Mucosa of descending colon (tissue), 3 donors: ENCODE measurements around the gene CDH4. TPM values are rescaled to one million over a fixed set of nuclear protein-coding genes. Genes with fewer than 3 reads are reported as not detected.

ENCODE experiments used
- ATAC-seq: fragments of 200-7000 bp; cut with Tn5 transposase; one replicate; pipeline ENCODE4 v1.9.1; 2020; ENCODE audit warnings: mild to moderate bottlenecking, moderate library complexity
- DNase-seq, 3 donors: peaks; one replicate each; pipeline ENCODE4 v3.0.0-alpha.2; 2020
- H3K36me3 ChIP-seq: fragments of 200-600 bp; one replicate; pipeline ENCODE4 v1.8.0; 2021; ENCODE audit warnings: low read depth, mild to moderate bottlenecking
- H3K4me1 ChIP-seq: fragments of 200-600 bp; one replicate; pipeline ENCODE4 v1.8.0; 2021; ENCODE audit warnings: low read depth, mild to moderate bottlenecking
- H3K4me3 ChIP-seq: fragments of 200-600 bp; one replicate; pipeline ENCODE4 v1.8.0; 2021; ENCODE audit warnings: mild to moderate bottlenecking
- H3K9me3 ChIP-seq: fragments of 200-600 bp; one replicate; pipeline ENCODE4 v1.8.0; 2021; ENCODE audit warnings: mild to moderate bottlenecking
- intact Hi-C, 2 donors: fragments of 100-400 bp; cut with DNase I in 1 of 2; cut with micrococcal nuclease in 1 of 2; formaldehyde crosslinking; loops; one replicate each; pipeline versions ENCODE4 v1.11.0 to v1.11.1; 2022; cut with DNase I, micrococcal nuclease
- total RNA-seq, 3 donors: library from RNA; stranded (reverse); fragmentation: NEBNext Ultra II Directional in 2 of 3; extraction: Animal tissue kit (Norgen Biotek cat#: 25700) in 2 of 3; gene quantifications; one replicate each; pipeline versions ENCODE4 v1.2.1 to v1.2.4, GENCODE V29; 2021 to 2023
- TF ChIP-seq, protein P1 (sequence below): fragments of 200-600 bp; IDR thresholded peaks from one replicate; pipeline ENCODE4 v1.8.0; 2022; ENCODE audit warnings: antibody characterized with exemption, mild to moderate bottlenecking
- donor health status: DM: no; HTN: no; CAD: no; lungs with moderate emphysema.
- donor health status: DM: no; HTN: no; CAD: no.
- donor health status: DM: no; HTN: yes; CAD: no.

CDH4 gene
- total RNA-seq, 3 donors from 2014 or later: 0.16 TPM; not detected in 2

DNA sequence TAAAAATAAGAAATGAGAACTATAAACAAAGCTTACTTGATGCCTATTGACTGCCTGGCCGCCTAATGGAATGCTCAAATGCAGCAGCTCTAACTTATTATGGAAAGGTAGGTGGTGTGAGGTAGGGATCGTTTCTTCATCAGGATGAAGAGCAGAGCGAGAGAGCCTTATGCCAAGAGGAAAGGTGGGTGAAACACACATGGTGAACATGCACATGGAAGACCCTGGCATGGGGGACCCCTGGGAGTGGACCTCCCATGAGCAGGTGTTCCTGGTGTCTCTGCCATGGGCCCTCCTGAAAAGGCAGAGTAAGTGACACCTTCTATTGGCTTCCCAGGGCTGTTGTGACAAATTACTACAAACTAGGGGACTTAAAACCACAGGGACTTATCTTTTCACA is 130.1 kb downstream of the CDH4 start:
- TF ChIP-seq, protein P1, sequence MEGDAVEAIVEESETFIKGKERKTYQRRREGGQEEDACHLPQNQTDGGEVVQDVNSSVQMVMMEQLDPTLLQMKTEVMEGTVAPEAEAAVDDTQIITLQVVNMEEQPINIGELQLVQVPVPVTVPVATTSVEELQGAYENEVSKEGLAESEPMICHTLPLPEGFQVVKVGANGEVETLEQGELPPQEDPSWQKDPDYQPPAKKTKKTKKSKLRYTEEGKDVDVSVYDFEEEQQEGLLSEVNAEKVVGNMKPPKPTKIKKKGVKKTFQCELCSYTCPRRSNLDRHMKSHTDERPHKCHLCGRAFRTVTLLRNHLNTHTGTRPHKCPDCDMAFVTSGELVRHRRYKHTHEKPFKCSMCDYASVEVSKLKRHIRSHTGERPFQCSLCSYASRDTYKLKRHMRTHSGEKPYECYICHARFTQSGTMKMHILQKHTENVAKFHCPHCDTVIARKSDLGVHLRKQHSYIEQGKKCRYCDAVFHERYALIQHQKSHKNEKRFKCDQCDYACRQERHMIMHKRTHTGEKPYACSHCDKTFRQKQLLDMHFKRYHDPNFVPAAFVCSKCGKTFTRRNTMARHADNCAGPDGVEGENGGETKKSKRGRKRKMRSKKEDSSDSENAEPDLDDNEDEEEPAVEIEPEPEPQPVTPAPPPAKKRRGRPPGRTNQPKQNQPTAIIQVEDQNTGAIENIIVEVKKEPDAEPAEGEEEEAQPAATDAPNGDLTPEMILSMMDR: no peak
- no peaks in the 10 kb centered on the region for H3K36me3 ChIP-seq
- no peaks in the 10 kb centered on the region for H3K4me1 ChIP-seq
- no peak for ATAC-seq
- H3K4me3 ChIP-seq: no peak overlapping the region
- DNase-seq: no peak
- intact Hi-C loops: no loop called here
- peaks cover 6% of the 10 kb centered on the region for H3K9me3 ChIP-seq

DNA sequence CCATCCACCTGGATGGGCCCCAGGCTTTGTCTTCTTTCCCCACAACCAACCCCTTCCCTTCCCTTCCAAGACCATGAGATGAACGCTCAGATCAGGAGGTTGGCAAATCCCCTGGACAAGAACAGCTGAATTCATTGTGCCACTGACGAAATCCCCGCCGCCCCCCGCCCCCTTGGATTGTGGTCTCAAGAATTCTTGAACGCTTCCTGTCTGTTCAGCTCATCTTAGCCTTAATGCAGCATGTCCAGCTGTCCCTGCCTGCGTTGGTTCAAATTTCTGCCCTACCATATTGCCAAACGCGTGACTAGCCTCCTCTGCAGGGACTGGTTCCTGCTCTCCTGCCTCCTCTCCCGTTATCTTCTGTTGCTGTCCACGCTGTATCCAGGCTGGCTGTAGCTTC is 133.2 kb downstream of the CDH4 start:
- H3K4me1 ChIP-seq: no peaks in the 10 kb centered on the region
- H3K4me3 ChIP-seq: no peak overlapping the region
- TF ChIP-seq, protein P1: no peak
- ATAC-seq (no peak), DNase-seq (no peak)
- intact Hi-C loops: no loop called here
- H3K36me3 ChIP-seq: no peaks in the 10 kb centered on the region
- H3K9me3 ChIP-seq: peaks cover 6% of the 10 kb centered on the region

DNA sequence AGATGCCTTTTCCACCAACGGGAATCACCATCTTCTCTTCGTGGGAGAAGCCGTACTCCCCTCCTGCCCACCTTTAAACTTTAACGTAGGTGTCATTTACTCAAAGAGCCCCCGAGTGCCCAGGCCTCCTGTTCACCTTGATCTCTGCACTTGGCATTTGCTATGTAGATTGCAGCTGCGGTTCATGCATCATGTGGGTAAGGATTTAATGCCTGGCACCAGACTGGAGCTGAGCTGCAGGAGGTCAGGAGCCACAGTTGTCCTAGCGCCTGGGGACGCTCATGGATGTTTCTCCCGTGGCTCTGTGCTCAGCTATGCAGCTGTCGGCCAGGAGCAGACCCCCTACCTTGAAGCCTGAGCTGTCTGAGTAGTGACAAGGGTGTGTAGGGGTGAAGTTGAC is 133.7 kb downstream of the CDH4 start:
- Histone ChIP-seq H3K36me3 (no peaks in the 10 kb centered on the region), H3K4me3 (no peak overlapping the region), H3K9me3 (peaks cover 6% of the 10 kb centered on the region), H3K4me1 (no peaks in the 10 kb centered on the region)
- intact Hi-C loops: no loop called here
- ATAC-seq: no peak
- TF ChIP-seq, protein P1: no peak
- no peak for DNase-seq

DNA sequence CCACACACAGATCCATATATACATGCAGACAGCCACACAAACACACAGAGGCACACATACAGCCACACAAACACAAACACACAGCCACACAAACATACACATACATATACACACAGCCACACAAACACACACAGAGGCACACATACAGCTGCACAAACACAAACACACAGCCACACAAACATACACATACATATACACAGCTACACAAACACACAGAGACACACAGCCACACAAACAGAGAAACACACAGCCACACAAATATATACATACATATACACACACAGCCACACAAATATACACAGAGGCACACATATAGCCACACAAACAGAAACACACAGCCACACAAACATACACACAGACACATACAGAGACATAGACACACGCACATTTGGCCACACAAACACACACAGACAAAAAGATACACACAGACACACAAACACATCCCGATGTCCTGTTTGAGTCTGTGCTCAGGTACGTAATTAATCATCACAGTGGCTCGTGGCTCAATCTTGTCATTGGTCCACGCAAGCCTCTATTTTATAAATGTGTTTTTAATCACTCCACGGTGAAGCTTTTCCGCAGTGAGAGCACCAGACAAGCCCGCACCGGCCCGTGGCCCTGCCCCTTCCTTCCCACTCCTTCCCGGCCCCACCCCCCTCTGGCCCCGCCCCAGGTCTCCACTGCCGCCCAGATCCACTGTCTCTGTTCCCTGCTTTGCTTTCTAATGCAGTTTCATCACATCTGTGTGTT is 135.3 kb downstream of the CDH4 start:
- H3K9me3 ChIP-seq: peaks cover 2% of the 10 kb centered on the region
- no peak overlapping the region for H3K4me3 ChIP-seq
- TF ChIP-seq, protein P1: no peak
- intact Hi-C loops: no loop called here
- peak in 2 of 3 donors; percentile 30 to 37 for DNase-seq
- H3K36me3 ChIP-seq: no peaks in the 10 kb centered on the region
- H3K4me1 ChIP-seq: no peaks in the 10 kb centered on the region
- peak; percentile 41 for ATAC-seq

DNA sequence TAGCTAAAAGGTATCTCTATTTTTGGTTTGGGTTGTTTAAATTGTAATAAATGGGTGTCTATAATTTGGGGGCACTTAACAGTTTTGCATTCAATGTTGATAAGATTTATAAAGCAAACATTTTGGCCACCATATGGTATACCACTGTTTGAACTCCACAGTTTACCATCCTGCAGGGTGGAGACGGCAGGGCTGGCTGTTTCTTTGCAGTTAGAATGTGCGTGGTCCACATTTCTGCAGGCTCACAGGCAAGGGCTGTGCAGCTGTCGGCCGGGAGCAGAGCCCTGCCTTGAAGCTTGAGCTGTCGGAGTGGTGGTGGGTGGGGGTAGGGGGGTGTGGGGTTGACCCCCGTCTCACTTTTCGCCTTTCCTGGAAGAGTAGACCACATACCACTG is 135.9 kb downstream of the CDH4 start:
- H3K4me3 ChIP-seq: no peak overlapping the region
- TF ChIP-seq, protein P1: no peak
- DNase-seq (no peak), ATAC-seq (no peak)
- no peaks in the 10 kb centered on the region for H3K4me1 ChIP-seq
- H3K9me3 ChIP-seq: no peaks in the 10 kb centered on the region
- intact Hi-C loops: no loop called here
- H3K36me3 ChIP-seq: no peaks in the 10 kb centered on the region

DNA sequence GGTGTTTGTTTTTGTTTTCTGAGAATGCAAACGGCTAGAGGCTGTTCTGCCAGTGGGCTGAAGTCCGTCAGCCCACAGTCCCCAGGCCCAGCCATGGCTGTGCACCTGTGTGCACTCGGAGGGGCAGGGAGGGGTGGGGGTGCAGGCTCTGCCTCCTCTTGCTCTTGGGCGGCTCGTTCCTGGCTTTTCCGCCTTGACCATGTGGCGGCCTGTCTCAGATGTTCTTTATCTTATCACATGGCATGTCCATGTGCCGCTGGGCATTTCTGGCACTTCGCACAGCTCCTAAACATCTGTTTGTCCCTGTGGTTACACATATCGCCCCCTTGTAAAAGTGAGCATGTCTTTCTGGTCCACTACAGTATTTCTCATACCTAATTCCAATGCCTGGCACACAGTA is 137.0 kb downstream of the CDH4 start:
- DNase-seq (no peak), ATAC-seq (no peak)
- Histone ChIP-seq H3K9me3 (no peaks in the 10 kb centered on the region), H3K4me1 (no peaks in the 10 kb centered on the region), H3K4me3 (no peak overlapping the region), H3K36me3 (no peaks in the 10 kb centered on the region)
- TF ChIP-seq, protein P1: no peak
- intact Hi-C loops: no loop called here
